ENCODE measurements around the gene ZNF33B. TPM values are rescaled to one million over a fixed set of nuclear protein-coding genes. Genes with fewer than 3 reads are reported as not detected.

The ZNF33B gene
- total and polyA plus RNA-seq, 9 of the 15 experiments (the other 6 are each of a cell fraction or from before 2014, with no cell fraction given): 6.9 to 23.9 (median 15.4) TPM

DNA sequence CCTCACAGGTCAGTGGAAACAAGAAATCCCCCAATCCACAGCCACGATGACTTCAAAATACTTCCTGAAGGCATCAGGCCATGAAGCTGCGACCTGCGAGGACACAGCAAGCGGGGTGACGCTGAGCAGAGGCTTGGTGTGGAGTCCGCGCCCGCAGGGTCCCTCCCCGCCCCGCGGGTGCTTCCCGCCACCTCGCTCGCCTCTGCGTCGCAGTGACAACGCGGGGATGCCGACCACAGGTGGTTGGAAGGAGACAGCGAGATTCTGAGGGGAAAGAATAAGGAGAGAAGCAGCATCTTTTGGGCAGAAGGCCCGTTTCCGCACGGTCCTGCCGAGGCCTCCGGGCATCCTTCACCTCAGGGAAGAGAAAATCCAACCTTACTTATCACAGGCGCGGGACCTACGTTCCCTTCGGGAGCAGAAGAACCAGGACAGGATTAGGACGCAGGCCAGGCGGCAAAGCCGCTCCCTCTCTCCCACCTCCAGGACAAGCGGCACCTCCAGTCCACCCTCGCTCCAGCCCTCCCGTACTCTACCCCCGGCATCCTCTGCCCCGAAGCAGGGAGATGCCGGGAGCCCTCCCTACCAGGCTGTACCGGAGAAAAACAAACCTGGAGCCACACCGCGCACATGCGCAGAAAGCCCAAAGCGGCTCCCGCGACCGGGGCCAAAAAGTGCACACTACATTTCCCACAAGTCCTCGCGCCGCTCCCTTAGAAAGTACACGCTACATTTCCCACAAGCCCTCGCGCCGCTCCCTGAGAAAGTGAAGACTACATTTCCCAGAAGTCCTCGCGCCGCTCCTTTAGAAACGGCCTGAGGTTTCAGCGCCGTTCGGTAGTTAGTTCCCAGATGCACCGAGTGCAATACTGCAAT is 85.9 kb downstream of the ZNF33B start (continued):
- TF ChIP-seq, protein P1, sequence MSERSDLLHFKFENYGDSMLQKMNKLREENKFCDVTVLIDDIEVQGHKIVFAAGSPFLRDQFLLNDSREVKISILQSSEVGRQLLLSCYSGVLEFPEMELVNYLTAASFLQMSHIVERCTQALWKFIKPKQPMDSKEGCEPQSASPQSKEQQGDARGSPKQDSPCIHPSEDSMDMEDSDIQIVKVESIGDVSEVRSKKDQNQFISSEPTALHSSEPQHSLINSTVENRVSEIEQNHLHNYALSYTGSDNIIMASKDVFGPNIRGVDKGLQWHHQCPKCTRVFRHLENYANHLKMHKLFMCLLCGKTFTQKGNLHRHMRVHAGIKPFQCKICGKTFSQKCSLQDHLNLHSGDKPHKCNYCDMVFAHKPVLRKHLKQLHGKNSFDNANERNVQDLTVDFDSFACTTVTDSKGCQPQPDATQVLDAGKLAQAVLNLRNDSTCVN (CRISPR knock-in tag; IDR thresholded peaks at IDR 0.05): no peak
- no peak for TF ChIP-seq ZNF311 (CRISPR knock-in tag; IDR thresholded peaks at IDR 0.05)
- TF ChIP-seq, protein P2, sequence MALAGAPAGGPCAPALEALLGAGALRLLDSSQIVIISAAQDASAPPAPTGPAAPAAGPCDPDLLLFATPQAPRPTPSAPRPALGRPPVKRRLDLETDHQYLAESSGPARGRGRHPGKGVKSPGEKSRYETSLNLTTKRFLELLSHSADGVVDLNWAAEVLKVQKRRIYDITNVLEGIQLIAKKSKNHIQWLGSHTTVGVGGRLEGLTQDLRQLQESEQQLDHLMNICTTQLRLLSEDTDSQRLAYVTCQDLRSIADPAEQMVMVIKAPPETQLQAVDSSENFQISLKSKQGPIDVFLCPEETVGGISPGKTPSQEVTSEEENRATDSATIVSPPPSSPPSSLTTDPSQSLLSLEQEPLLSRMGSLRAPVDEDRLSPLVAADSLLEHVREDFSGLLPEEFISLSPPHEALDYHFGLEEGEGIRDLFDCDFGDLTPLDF (CRISPR knock-in tag; IDR thresholded peaks at IDR 0.05): no peak
- TF ChIP-seq RBFOX2 (IDR thresholded peaks at IDR 0.05; ENCODE audit: low read depth, low read length): peak; percentile 83
- TF ChIP-seq ESRRA (IDR thresholded peaks at IDR 0.05; ENCODE audit: borderline replicate concordance, low read depth): peak; percentile 50; the same call in 1 of the 2 replicates
- TF ChIP-seq, protein P3, sequence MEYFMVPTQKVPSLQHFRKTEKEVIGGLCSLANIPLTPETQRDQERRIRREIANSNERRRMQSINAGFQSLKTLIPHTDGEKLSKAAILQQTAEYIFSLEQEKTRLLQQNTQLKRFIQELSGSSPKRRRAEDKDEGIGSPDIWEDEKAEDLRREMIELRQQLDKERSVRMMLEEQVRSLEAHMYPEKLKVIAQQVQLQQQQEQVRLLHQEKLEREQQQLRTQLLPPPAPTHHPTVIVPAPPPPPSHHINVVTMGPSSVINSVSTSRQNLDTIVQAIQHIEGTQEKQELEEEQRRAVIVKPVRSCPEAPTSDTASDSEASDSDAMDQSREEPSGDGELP (CRISPR knock-in tag; IDR thresholded peaks at IDR 0.05; ENCODE audit: borderline replicate concordance): peak; percentile 33; the same call in 1 of the 2 replicates
- no peak for TF ChIP-seq SLC30A9 (CRISPR knock-in tag; IDR thresholded peaks at IDR 0.05)
- TF ChIP-seq, protein P4, sequence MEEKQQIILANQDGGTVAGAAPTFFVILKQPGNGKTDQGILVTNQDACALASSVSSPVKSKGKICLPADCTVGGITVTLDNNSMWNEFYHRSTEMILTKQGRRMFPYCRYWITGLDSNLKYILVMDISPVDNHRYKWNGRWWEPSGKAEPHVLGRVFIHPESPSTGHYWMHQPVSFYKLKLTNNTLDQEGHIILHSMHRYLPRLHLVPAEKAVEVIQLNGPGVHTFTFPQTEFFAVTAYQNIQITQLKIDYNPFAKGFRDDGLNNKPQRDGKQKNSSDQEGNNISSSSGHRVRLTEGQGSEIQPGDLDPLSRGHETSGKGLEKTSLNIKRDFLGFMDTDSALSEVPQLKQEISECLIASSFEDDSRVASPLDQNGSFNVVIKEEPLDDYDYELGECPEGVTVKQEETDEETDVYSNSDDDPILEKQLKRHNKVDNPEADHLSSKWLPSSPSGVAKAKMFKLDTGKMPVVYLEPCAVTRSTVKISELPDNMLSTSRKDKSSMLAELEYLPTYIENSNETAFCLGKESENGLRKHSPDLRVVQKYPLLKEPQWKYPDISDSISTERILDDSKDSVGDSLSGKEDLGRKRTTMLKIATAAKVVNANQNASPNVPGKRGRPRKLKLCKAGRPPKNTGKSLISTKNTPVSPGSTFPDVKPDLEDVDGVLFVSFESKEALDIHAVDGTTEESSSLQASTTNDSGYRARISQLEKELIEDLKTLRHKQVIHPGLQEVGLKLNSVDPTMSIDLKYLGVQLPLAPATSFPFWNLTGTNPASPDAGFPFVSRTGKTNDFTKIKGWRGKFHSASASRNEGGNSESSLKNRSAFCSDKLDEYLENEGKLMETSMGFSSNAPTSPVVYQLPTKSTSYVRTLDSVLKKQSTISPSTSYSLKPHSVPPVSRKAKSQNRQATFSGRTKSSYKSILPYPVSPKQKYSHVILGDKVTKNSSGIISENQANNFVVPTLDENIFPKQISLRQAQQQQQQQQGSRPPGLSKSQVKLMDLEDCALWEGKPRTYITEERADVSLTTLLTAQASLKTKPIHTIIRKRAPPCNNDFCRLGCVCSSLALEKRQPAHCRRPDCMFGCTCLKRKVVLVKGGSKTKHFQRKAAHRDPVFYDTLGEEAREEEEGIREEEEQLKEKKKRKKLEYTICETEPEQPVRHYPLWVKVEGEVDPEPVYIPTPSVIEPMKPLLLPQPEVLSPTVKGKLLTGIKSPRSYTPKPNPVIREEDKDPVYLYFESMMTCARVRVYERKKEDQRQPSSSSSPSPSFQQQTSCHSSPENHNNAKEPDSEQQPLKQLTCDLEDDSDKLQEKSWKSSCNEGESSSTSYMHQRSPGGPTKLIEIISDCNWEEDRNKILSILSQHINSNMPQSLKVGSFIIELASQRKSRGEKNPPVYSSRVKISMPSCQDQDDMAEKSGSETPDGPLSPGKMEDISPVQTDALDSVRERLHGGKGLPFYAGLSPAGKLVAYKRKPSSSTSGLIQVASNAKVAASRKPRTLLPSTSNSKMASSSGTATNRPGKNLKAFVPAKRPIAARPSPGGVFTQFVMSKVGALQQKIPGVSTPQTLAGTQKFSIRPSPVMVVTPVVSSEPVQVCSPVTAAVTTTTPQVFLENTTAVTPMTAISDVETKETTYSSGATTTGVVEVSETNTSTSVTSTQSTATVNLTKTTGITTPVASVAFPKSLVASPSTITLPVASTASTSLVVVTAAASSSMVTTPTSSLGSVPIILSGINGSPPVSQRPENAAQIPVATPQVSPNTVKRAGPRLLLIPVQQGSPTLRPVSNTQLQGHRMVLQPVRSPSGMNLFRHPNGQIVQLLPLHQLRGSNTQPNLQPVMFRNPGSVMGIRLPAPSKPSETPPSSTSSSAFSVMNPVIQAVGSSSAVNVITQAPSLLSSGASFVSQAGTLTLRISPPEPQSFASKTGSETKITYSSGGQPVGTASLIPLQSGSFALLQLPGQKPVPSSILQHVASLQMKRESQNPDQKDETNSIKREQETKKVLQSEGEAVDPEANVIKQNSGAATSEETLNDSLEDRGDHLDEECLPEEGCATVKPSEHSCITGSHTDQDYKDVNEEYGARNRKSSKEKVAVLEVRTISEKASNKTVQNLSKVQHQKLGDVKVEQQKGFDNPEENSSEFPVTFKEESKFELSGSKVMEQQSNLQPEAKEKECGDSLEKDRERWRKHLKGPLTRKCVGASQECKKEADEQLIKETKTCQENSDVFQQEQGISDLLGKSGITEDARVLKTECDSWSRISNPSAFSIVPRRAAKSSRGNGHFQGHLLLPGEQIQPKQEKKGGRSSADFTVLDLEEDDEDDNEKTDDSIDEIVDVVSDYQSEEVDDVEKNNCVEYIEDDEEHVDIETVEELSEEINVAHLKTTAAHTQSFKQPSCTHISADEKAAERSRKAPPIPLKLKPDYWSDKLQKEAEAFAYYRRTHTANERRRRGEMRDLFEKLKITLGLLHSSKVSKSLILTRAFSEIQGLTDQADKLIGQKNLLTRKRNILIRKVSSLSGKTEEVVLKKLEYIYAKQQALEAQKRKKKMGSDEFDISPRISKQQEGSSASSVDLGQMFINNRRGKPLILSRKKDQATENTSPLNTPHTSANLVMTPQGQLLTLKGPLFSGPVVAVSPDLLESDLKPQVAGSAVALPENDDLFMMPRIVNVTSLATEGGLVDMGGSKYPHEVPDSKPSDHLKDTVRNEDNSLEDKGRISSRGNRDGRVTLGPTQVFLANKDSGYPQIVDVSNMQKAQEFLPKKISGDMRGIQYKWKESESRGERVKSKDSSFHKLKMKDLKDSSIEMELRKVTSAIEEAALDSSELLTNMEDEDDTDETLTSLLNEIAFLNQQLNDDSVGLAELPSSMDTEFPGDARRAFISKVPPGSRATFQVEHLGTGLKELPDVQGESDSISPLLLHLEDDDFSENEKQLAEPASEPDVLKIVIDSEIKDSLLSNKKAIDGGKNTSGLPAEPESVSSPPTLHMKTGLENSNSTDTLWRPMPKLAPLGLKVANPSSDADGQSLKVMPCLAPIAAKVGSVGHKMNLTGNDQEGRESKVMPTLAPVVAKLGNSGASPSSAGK (IDR thresholded peaks at IDR 0.05): peak; percentile 99
- TF ChIP-seq SREBF1 (IDR thresholded peaks at IDR 0.05; ENCODE audit: borderline replicate concordance, low read depth, low read length): peak; percentile 76; the same call in 1 of the 2 replicates
- no peak for TF ChIP-seq ZBTB17 (CRISPR knock-in tag; IDR thresholded peaks at IDR 0.05)
- TF ChIP-seq ZNF778 (CRISPR knock-in tag; IDR thresholded peaks at IDR 0.05): no peak
